ENCODE results near the gene SORCS2. TPM values are rescaled to one million over a fixed set of nuclear protein-coding genes. Genes with fewer than 3 reads are reported as not detected.

The SORCS2 gene
- total and polyA plus RNA-seq, 2 donors (not counting 1 experiment from before 2014, with no cell fraction given): not detected

- ATAC-seq (ENCODE audit: low read depth) (no peak), DNase-seq (no peak)
- Mint-ChIP-seq H3K27me3 (no peaks in the 10 kb centered on the region), H3K4me3 (no peak overlapping the region), H3K4me1 (no peaks in the 10 kb centered on the region), H3K9me3 (ENCODE audit: insufficient read depth) (no peaks in the 10 kb centered on the region), H3K27ac (no peak overlapping the region)
- WGBS (ENCODE audit: insufficient coverage): 90% methylated on average over 26 of the region's 28 CpGs
- Histone ChIP-seq H3K36me3 (replicated peaks in 1 of 2; ENCODE audit: control extremely low read depth in 1 of 2, control insufficient read depth in 1 of 2, extremely low read depth in 1 of 2, insufficient read depth in 2 of 2, low read length in 1 of 2) (no peaks in the 10 kb centered on the region), H3K27ac (ENCODE audit: low read length in 2 of 2) (no peak overlapping the region), H3K4me3 (ENCODE audit: control extremely low read depth in 1 of 5, extremely low read depth in 1 of 5, insufficient read depth in 1 of 5, low read depth in 2 of 5, low read length in 4 of 5) (no peak overlapping the region), H4K20me1 (ENCODE audit: control insufficient read depth, insufficient read depth, low read length, poor library complexity, severe bottlenecking) (no peaks in the 10 kb centered on the region), H3K9me3 (ENCODE audit: control extremely low read depth in 1 of 3, control insufficient read depth in 2 of 3, insufficient read depth in 1 of 3, low read length in 2 of 3) (peaks cover 0 to 35% (median 0%) of the 10 kb centered on the region in 3 donors), H3K4me1 (ENCODE audit: control insufficient read depth in 2 of 2, insufficient read depth in 2 of 2, low read length in 2 of 2) (no peaks in the 10 kb centered on the region), H3K27me3 (replicated peaks in 1 of 4; ENCODE audit: control extremely low read depth in 1 of 4, control insufficient read depth in 3 of 4, insufficient read depth in 4 of 4, low read length in 3 of 4) (peaks cover 0 to 3% (median 0%) of the 10 kb centered on the region in 4 experiments), H2AFZ (ENCODE audit: insufficient read depth, low read depth, low read length, poor library complexity, severe bottlenecking) (no peak overlapping the region), H3K79me2 (ENCODE audit: control insufficient read depth, insufficient read depth, low read length) (no peaks in the 10 kb centered on the region), H3K4me2 (replicated peaks; ENCODE audit: low read depth, low read length, poor library complexity, severe bottlenecking) (no peak overlapping the region), H3K9ac (ENCODE audit: low read length) (no peak overlapping the region)
- CTCF ChIA-PET: no interaction called here
- TF ChIP-seq CTCF (IDR thresholded peaks at IDR 0.05) (no peak), EZH2 (IDR thresholded peaks at IDR 0.05; ENCODE audit: borderline replicate concordance, insufficient read depth, low read depth, low read length, poor library complexity, severe bottlenecking) (no peak)
- POLR2A ChIA-PET: no interaction called here
- intact Hi-C loops (cut with micrococcal nuclease): no loop called here
Observed at GRCh38 chr4:7591409-7592053, 399.2 kb downstream of the SORCS2 start.

- H3K27ac Mint-ChIP-seq: no peak overlapping the region
- TF ChIP-seq EZH2 (IDR thresholded peaks at IDR 0.05; ENCODE audit: borderline replicate concordance, insufficient read depth, low read depth, low read length, poor library complexity, severe bottlenecking) (no peak), CTCF (IDR thresholded peaks at IDR 0.05) (no peak)
- H3K27me3 Mint-ChIP-seq: no peaks in the 10 kb centered on the region
- POLR2A ChIA-PET: no interaction called here
- H3K9me3 Mint-ChIP-seq (ENCODE audit: insufficient read depth): no peaks in the 10 kb centered on the region
- H4K20me1 ChIP-seq (ENCODE audit: control insufficient read depth, insufficient read depth, low read length, poor library complexity, severe bottlenecking): no peaks in the 10 kb centered on the region
- CTCF ChIA-PET: no interaction called here
- H3K36me3 ChIP-seq (replicated peaks in 1 of 2; ENCODE audit: control extremely low read depth in 1 of 2, control insufficient read depth in 1 of 2, extremely low read depth in 1 of 2, insufficient read depth in 2 of 2, low read length in 1 of 2): no peaks in the 10 kb centered on the region
- no peak overlapping the region for H2AFZ ChIP-seq (ENCODE audit: insufficient read depth, low read depth, low read length, poor library complexity, severe bottlenecking)
- no peak overlapping the region for H3K27ac ChIP-seq (ENCODE audit: low read length in 2 of 2)
- no peak overlapping the region for H3K4me3 ChIP-seq (ENCODE audit: control extremely low read depth in 1 of 5, extremely low read depth in 1 of 5, insufficient read depth in 1 of 5, low read depth in 2 of 5, low read length in 4 of 5)
- H3K9me3 ChIP-seq (ENCODE audit: control extremely low read depth in 1 of 3, control insufficient read depth in 2 of 3, insufficient read depth in 1 of 3, low read length in 2 of 3): peaks cover 0 to 33% (median 0%) of the 10 kb centered on the region in 3 donors
- 75% methylated on average over 9 of the region's 21 CpGs for WGBS (ENCODE audit: insufficient coverage)
- no peak overlapping the region for H3K4me3 Mint-ChIP-seq
- no peaks in the 10 kb centered on the region for H3K4me1 ChIP-seq (ENCODE audit: control insufficient read depth in 2 of 2, insufficient read depth in 2 of 2, low read length in 2 of 2)
- no peaks in the 10 kb centered on the region for H3K27me3 ChIP-seq (replicated peaks in 1 of 4; ENCODE audit: control extremely low read depth in 1 of 4, control insufficient read depth in 3 of 4, insufficient read depth in 4 of 4, low read length in 3 of 4)
- intact Hi-C loops (cut with micrococcal nuclease): no loop called here
- H3K4me1 Mint-ChIP-seq: no peaks in the 10 kb centered on the region
- no peak overlapping the region for H3K9ac ChIP-seq (ENCODE audit: low read length)
- ATAC-seq (ENCODE audit: low read depth): no peak
- no peaks in the 10 kb centered on the region for H3K79me2 ChIP-seq (ENCODE audit: control insufficient read depth, insufficient read depth, low read length)
- no peak overlapping the region for H3K4me2 ChIP-seq (replicated peaks; ENCODE audit: low read depth, low read length, poor library complexity, severe bottlenecking)
- no peak for DNase-seq
Observed at GRCh38 chr4:7593646-7594412, 401.5 kb downstream of the SORCS2 start.
